ENCODE measurements around the gene CISH.

The CISH gene, protein sequence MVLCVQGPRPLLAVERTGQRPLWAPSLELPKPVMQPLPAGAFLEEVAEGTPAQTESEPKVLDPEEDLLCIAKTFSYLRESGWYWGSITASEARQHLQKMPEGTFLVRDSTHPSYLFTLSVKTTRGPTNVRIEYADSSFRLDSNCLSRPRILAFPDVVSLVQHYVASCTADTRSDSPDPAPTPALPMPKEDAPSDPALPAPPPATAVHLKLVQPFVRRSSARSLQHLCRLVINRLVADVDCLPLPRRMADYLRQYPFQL

DNA sequence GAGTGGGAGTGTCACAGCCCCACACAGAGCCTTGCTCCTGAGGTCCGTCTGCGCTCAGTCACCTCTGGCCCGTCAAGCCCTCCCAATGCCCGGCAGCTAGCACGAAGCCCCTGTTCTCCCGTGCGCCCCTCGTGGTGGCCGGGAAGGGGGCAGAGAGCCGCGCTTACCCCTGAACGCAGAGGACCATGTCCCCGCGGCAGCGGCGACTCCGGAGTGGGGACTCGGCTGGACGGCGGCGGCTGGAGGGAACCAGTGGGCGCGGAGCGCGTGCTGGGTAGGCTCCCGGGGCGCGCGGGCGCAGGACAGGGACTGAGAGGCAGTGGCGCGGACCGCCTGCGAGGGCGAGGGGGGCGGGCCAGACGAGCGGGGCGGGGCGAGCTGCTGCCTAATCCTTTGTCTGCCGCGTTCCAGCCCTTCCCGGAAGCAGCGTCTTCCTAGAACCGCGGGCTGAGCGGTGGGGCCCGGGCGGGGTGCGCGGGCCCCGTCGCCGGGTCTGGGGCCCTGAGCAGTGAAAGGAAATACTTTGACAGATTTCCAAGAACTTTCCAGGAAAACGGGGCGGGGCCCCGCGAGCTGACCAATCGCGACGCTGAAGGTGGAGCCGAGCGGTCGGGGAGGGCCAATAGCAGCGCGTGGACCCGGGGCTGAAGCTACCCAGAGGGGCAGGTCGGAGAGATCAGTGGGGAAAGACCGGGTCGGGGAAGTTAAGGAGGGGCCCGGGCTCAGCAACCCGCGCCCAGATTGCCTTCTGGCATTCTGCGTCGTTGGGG, at the start of gene CISH:
TSS of gene CISH (minus strand) at position 311 of the 770 bp plus-strand sequence. CDS start at position 187, 124 bp downstream.
- DNase-seq (ENCODE audit: low read depth), result peak; percentile 91

DNA sequence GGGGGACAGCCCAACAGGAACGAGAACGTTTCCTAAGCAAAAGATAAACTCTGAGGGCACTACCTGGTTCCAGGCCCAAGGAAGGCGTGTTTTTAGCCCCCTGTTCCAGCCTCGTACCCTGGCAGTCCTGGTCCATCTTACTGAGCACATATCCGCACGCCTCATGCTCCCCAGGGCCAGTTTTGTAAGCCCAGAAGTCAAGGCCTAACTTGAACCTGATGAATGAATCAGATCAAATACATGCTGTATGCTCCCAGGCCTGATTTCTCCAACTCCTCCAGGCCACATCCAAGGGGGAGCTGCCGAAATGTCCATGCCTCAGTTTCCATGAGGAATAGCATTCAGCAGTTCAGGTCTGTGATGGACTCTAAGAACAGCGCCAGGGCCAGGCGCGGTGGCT, 48.8 kb upstream of the CISH start:
- no peak for DNase-seq (ENCODE audit: low read depth)

DNA sequence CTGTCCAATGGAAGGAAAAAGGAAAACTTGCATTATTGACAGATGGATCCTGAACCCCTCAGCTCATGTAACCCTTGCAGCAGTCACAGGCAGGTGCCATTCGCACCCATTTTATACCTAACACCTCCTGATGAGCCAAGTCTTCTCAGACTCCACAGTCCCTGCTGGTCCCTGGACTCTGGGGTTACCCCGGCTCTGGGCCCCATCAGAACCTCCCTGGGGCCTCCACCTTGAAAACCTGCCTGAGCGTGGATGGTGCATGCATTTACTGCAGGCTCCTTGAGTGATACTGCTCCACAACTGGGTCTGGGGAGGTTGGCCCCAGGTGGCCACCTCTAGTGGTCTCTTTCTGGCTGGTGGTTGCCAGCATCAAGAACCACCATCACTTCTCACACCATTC, 47.3 kb upstream of the CISH start:
- no peak for DNase-seq (ENCODE audit: low read depth)

DNA sequence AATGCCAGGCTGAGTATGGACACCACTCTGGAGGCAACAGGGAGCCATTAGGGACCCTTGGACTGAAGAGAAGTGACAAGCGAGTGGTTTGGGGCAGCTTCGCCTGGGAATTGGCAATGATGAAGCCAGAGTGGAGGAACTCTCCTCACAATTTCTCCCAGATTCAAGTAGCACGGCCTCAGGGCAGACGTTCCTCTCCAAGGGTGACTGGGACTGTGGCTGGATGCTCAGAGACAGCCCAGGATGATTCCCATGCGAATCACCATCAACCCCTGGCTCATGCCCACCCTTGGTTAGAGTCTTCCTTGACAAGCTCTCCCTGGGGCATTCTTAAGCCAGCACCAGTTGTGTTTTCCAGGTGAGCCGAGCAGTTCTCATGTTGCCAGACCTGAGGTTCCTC, 46.8 kb upstream of the CISH start:
- DNase-seq (ENCODE audit: low read depth), result peak; percentile 54

DNA sequence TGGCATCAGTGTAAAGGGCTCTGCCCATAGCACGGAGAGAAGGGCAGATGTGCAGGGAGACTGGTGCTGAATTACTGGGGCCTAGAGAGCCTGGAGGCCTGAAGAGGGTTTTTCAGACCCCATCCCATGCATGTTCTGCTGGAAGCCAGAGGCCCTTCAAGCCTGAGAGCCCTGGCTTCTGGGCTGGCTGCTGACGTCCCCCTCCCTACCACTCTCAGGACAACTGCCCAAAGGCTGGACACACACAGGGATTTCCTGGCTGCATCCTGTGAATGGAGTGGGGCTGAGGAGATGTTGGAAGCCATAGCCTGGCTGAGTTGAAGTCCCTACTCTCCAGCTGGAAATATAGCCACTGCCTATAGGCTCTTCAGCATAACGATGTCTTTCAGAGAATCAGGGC, 46.2 kb upstream of the CISH start:
- no peak for DNase-seq (ENCODE audit: low read depth)

DNA sequence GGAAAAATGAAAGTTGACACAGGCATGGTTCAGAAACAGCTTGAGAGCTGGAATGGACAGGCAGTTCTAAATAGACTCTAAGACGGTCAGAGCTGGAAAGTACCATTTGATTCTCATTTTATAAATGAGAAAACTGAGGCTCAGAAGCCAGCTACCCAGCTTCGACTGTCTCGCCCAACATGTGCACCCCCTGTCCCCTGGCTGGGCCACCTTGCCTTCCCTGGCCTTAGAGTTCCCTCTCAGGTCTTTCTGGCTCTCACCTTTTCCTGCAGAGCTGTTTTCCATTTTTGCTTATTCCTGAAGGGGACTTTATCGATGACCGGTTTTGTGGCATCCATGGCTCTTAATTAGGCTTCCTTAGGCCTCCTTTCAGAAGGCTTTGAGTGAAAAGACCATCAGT, 45.8 kb upstream of the CISH start:
- no peak for DNase-seq (ENCODE audit: low read depth)

DNA sequence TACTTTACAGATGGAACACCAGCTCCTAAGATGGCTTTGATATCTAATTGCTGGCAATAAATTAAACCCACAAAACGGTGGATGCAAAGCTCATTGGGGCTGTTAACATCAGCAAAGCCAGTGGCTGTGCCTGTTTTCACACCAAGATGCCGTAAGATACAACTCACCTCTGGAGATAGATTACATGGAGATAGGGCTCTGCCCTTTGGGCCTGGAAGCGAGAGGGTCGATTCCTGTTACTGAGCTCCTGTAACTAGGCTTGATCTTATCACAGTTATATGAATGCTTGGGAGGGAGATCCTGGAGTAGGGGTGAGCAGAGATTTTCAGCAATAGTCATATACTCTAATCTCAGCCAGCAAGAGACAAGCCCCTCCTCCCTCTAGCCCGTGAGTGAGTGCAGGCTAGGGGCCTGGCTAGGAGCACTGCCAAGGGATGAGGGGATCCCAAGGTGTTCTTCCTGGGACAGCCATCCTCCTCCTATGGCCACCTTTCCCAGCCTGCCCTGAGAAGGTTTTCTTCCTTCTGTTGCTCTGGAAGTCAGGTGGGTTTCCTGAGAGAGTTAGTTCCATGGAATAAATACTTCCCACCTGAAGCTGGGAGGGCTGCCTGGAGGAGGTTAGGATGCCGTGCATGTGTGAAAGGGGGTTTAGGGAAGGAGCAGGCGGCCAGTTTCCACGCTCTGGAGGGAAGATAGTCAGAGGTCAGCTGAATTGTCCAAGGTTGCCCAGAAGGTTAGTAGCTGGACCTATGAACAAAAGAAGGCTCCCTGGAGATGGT, 45.0 kb upstream of the CISH start:
- no peak for DNase-seq (ENCODE audit: low read depth)

DNA sequence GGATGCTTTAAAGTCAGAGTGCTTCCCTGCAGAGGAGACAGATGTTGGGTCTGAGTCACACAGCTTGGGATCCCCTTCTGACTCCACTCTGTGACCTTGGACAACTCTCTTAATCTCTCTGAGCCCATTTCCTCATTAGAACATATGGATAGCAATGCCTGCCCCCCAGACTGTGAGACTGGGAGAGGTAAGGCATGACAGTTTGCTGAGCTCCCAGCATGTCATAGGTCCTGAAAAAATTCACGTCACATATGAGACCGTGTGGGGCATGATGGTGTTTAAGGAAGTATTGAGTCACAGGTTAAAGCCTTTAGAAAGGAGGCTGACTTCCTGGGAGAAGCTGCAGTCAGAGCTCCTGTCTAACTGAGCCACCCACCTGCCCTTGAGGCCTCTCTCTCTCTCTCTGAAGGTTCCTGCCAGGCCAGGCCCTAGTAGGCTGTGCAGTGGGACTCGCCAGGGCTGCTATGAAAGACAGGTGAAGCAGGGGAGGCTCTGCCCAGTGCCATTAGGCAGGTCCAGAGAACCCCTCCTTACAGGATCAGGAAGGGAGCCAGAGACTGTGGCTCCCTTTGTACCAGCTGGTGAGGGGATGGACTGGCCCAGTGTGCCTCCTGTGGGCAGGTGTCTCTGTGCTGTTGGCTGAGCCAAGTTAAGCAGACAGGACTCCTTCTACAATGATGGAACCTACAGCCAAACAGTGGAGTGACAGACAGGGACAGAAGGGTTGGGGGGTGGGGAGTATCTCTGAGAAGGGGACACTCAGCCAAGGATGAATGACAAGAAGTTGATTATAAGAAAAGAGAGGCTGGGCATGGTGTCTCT, 43.6 kb upstream of the CISH start:
- DNase-seq (ENCODE audit: low read depth), result peak; percentile 41

DNA sequence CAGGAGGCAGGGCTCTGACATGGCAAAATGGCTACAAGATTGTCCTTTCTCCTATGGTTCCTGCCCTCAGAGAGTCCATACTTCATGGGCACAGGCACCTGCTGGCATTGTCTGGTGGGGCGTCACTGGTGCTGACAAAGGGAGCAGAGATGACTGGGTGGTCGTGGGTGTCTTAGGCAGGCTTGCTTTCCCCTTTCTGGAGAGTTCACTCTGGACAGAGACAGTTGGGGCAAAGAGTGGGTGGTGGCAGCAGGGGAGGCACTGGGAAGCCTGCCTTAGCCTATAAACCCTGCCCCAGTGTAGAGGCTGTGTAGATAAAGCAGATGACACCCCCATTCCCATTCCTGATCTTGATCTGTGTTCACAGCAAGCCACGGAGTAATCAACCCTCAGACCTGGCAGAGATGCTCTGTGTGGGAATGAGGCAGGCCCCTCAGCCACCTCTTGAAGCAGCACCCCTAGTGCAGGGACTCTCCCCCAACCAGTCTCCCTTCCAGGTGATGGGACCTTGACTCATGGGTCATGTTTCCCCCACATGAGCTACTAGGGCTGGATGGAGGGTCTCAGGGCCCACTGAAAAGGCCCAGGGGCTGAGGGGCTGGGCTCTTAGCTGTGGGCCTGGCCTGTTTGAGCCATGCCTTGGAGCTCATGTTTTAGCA, 42.5 kb upstream of the CISH start:
- no peak for DNase-seq (ENCODE audit: low read depth)

DNA sequence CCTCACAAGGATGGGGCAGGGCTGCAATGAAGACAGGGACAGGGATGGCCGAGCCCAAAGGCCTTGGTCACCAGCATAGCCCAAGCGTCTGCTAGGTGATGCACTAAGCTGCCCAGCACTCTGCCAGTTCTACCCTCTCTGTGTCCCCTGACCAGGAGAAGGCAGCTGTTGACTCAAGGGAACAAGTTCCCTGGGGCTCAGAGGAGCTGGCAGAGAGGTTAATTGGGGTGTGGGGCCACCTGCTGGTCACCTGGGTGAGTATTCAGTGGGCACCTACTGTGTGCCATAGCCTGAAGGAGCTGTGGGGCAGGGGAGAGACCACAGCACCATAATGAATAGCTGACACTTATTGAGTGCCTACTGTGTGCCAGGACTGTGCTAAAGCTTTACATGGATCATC, 41.1 kb upstream of the CISH start:
- peak; percentile 54 for DNase-seq (ENCODE audit: low read depth)

DNA sequence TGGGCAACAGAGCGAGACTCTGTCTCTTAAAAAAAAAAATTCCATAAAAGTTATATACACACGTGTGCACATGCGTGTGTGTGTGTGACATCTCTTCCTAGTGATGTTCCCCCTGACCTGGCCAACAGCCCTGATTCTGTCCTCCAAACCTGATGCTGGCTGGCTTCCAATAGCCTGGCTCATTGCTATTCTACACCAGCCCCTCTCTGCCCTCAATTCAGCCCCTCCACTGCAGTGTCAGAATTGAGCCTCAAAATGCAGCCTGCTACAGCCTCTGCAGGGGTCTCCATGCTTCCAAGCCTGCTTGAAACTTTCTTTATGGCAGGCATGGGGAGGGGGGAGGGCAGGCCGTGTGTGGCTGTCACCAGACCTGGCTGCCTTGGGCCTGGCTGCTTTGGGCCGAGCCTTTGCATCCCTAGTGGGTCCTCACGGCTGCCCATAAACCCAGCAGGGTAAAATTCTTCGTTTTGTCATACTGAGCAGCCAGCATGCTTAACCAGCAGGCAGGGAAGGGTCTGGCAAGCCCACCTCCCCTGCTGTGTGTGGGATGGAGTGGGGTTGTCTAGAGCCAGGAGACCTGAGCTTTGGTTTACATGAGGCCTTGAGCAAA, 40.5 kb upstream of the CISH start:
- DNase-seq (ENCODE audit: low read depth), result no peak

DNA sequence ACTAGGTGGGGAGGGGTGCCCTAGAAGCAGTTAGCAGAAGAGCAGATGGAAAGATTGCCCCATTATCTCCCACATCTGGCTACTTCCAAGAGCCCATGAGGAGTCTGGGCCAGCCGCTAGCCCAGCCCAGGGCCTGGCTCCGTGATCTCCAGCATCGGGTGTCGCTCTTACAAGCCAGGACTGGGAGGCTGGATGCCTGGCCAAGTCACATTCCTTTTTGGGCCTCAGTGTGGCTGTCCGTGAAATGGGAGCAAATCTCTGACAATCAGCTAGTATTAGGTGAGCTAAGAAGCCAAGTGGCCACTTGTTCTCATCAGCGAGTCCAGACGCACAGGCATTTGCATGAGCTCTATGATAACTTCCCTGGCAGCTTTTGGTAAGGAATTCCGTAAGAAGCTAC, 39.9 kb upstream of the CISH start:
- no peak for DNase-seq (ENCODE audit: low read depth)

DNA sequence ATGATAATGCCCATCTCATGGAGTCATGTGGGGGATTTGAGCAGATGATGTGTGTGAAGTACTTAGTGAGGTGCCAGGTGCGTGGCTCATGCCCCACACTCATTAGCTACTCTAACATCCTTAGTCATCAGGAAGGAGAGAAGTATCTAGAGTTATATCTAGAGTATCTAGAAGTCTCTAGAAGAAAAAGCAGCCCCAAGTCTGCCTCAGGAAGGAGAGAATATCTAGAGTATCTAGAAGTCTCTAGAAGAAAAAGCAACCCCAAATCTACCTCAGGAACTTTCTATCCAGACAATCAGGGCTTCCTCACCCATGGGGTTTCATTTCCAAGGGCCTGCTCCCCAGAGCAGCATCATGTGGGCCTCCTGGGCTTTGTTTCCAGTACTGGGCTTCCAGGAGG, 38.4 kb upstream of the CISH start:
- no peak for DNase-seq (ENCODE audit: low read depth)

DNA sequence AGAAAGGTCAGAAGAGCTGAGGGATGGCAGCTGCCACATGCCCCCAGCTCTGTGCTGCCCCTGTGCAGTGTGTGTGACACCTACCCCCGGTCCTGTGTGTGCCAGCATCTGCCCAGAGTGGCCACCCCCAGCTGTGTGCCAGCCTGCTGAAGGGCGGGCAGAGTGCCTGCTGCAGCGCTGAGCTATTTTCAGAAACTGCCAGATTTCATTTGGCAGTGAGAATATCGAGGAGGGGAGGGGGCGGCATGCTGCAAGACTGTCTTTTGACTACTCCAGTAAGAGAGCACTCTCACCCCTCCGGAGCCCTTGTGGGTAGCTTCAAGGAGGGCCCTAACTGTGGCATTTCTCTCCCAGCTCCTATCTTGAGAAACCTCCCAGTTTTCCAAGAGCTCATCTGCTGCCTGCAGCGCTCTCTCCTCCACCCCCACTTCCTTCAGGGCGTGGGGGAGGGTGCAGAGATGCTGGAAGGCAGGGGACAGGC, 37.9 kb upstream of the CISH start:
- no peak for DNase-seq (ENCODE audit: low read depth)

DNA sequence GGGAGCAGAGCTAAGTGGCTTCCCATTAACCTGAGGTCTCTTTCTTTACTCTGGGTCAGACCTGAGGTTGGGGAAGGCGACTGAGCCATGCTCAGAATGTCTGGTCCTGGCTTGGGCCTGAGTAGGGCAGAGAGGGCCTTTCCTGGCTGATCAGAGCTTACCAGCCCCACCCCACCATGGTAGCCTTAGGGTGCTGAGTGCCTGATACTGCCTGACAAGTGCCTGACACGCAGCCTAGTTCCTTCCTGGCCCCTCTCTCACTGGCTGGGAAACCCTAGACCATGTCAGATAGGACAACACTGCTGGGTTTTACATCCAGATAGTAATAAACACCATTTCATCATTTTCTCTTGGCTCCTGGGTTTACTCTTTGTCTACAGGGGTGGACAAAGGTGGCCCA, 37.4 kb upstream of the CISH start:
- no peak for DNase-seq (ENCODE audit: low read depth)

DNA sequence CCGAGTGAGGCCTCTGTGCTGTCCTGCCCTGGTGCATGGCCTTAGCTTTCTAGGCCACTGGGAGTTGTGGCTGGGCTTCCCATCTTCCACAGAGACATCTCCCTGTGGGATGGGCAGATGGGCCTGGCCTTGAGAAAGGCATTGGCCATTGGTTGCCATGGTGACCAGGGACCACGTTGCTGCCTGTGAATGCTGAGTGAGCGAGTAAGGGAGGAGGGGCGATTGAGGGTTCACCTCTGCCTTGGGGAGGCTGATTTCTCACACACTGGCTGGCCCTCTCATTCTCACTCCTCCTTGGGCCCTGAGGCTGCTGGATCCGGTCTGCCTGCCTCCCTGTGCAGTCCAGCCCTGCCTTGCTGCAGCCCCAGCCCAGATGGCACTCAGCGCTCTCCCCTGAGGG, 36.7 kb upstream of the CISH start:
- DNase-seq (ENCODE audit: low read depth), result peak; percentile 19

DNA sequence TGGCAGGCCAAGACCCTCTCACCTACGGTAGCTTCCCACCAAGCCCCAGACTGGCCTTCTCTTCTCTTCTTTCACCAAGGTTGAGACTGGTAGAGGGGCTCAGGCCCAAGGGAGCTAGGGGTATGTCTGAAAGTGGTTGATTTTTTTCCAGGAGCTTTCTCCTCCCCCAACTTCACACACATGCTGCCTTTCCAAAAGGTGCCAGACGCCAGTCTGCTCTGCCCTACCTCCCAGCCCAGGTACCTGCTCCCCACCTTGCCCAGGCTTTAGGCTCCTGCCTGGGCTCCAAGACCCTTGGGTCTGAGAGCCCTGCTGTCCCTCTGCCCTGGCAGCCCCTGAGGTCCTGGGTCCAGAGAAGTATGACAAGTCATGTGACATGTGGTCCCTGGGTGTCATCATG, 33.8 kb upstream of the CISH start:
- no peak for DNase-seq (ENCODE audit: low read depth)

DNA sequence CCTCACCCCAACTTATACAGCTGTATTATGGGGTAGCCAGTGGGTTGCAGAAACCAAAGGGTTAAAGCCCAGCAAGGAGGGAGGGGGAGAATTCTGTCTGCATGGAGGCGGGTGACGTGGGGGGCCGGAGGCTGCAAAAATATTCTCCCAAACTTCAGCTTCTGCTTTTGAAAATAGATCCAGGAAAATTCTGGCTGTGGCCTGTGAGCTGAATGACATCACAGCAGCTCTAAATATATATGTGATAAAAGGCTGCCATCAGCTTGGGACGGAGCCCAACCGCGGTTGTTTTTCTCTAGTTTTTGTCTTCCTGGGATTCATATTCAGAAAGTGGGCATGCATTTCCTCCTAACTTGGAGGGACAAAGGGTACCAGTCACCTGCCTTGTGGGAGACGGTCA, 33.0 kb upstream of the CISH start:
- no peak for DNase-seq (ENCODE audit: low read depth)

DNA sequence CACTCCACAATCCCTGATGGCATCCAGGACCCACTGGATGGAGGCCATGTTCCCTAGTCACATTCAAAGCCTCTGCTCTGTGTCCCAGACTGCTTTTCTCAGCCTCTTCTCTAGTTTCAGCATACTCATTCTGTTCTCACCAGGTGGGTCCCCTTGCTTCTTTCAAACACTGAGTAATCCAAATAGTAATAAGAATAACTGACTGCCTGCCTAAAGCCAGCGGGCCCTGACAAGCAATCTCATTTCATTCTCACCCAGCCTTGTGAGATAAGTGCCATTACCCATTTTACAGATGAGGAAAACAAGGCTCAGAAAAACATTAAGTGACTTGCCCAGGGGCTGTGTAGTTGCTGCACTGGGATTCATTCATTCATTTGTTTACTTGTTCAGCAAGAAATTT, 30.8 kb upstream of the CISH start:
- DNase-seq (ENCODE audit: low read depth), result no peak

DNA sequence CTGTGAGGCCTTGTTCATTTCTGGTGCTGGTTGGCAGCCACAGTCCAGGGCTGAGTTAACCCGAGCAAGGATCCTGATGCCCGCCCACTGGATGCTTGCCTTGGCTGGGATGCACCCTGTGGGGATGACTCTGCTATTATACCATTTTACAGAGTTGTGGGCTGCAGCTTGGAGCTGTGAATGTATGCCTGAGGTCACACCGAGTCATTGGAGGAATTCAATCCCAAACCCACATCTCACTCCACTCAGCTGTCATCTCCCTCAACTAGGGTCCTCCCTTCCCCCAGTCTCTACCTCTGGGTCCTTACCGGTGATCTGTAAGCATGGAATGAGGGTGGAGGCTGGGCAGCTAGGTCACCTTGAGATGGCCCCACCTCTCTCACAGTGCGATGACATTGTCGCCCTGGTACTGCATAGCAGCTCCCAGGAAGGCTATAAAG, 27.5 kb upstream of the CISH start:
- peak; percentile 75 for DNase-seq (ENCODE audit: low read depth)

DNA sequence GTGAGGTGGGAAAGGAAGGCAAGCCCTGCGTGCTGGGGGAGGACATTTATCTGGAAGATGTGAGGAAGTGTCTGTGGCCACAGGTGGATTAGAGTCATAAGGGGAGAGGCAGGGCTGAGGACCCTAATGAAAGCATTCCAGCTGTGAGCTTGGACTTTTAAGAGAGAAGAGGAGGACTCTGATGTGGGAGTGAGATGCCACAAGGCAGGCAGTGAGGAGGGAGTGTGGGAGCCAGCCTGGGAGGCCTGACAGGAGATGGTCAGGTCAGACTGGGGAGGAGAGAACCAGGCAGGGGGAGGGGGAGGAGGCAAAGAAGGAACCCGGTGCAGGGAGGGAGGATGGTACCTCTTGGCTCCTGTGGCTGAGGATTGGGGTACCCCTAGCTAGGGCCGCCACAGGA, 26.4 kb upstream of the CISH start:
- DNase-seq (ENCODE audit: low read depth), result no peak

All from ELR (cell line).